HG03521 (cell line): Measurements from ENCODE around the gene DEPDC5.
"Not testable (repeated sequence)": the region's sequence is repeated elsewhere in the genome, so short reads cannot be mapped to it uniquely, and the experiment has no call there.

Experiments used
- ATAC-seq: cut with Tn5 transposase; IDR thresholded peaks from one replicate; pipeline ENCODE4 v1.9.1; 2021; ENCODE audit warnings: mild to moderate bottlenecking, moderate library complexity; ENCODE audit not compliant: unreplicated experiment

The DEPDC5 gene

GRCh38 chr22:31753634-31754501 lies at the start of gene DEPDC5:
TSS of gene DEPDC5 (plus strand) at chr22:31754019. CDS start at chr22:31754922, 903 bp downstream.
- ATAC-seq: peak; percentile 67

DNA sequence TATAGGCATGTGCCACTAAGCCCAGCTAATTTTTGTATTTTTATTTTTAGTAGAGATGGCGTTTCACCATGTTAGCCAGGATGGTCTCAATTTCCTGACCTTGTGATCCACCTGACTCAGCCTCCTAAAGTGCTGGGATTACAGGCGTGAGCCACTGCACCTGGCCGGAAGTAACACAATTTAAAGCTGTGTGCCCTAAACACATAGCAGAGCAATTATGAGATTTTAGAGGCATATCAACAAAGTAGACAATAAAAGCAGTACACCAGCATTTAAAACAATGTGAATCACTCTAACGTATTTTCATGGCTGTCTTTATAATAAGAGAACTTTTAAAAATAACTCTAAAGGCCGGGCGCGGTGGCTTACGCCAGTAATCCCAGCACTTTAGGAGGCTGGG lies 46.3 kb upstream of the DEPDC5 start:
- ATAC-seq: no peak

- not testable (repeated sequence) for ATAC-seq
These were observed 42.6 kb upstream of the DEPDC5 start for GRCh38 chr22:31711226-31711625.

DNA sequence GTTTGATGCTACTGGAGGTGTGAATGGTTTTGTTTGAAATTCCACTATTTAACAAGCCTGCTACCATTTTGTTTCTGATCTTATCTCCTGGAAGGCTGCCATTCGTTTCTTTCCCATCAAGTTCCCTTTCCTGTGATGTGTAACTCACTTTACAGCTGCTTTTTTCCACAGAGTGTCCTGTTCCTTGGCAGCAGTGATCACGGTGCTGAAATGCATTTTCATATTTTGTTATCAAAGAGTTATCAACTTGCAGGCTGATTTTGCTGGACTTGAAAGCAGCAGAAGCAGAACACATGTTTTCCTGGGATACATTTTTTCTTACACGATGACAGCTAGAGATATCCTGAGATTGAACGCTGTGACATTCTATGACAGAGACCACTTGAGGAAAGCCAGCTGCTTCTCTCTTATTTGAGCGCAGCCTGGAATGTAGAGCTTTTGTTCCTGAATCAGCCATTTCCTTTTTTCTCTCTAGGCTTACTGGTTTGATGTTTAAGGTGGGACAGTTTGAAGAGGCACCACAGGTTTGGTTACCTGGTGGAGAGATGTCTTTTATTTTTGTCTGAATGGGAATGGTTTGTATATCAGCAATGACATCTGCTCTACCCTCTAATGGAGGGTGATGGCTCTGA lies 38.6 kb upstream of the DEPDC5 start:
- ATAC-seq: no peak

GRCh38 chr22:31719850-31720471 lies 33.9 kb upstream of the DEPDC5 start:
- no peak for ATAC-seq

DNA sequence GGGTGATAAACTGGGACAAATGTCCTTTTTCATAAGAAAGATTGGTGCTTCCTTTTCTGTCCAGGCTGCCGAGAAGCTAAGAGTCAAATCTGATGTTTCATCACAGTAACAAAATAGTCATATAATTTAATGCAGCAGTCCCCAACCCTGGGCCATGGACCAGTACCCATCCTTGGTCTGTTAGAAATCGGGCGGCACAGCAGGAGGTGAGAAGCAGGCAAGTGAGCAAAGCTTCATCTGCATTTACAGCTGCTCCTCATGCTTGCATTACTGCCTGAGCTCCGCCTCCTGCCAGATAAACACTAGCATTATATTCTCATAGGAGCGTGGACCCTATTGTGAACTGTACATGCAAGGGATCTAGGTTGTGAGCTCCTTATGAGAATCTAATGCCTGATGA lies 30.1 kb upstream of the DEPDC5 start:
- ATAC-seq: no peak

- ATAC-seq: no peak
These were observed 27.1 kb upstream of the DEPDC5 start for GRCh38 chr22:31726692-31727091.

DNA sequence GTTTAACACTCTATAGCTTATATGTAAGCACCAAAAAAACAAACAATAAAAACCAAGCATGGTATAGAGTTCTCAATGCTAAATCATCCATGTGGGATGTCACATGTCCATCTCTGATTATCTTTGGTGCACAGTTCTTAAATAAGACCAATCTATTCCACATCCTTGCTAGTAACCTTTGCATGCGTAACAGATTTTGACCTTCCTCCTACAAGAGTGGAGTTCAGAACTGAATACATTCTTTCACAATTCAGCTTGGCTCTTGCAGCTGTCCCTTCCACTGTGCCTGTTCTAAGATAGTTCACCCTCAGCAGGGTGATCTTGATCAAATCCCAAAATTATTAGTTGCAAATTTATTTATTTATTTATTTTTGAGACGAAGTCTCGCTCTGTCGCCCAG lies 25.0 kb upstream of the DEPDC5 start:
- ATAC-seq: no peak

GRCh38 chr22:31730344-31730711 lies 23.5 kb upstream of the DEPDC5 start:
- ATAC-seq: no peak

DNA sequence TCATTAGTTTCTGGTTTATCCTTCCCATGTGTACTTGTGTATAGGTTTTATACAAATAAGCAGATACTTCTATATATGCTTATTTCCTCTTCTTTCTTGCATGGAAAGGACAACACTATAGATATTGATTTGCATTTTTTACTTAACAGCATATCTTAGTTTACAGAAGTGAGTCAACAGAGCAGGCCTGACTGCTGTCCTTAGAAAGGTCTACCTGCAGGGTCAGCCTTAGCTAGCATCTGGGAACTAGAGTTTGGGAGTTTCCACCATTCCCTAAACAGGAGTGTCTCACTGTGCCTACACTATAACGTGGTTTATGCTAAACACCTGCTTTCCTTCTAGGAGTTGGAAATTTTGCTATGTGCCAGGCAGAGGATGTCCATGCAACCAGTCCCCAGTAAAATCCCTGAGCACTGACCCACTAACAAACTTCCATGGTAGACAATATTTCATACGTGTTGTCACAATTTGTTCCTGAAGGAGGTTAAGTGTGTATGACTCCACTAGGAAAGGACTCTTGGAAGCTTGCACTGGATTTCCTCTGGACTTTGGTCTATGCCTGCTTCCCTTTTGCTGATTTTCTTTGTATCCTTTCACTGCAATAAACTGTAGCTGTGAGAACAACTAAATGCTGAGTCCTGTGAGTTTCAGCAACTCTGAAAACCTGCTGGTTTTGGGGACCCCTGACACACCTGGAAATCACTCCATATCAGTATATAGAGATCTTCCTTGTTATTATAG lies 21.6 kb upstream of the DEPDC5 start:
- no peak for ATAC-seq

DNA sequence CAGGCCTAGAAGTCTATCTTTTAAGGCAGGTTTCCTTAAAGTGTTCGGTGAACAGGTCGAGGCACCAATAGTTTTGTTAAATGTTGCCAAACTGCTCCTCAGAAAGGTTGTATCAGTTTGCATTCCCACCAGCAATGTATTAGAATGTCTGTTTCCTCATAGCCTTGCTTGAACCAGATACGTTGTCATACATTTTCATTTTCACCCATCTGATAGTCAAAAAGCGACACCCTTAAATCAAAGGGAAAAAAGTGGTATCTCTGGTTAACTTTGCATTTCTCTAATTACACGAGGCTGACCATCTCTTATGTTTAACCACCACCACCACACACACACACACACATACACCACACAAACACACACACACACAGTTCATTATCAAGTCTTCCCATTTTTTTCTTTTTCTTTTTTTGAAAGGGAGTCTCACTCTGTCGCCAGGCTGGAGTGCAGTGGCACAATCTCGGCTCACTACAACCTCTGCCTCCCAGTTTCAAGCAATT lies 20.2 kb upstream of the DEPDC5 start:
- no peak for ATAC-seq

GRCh38 chr22:31734512-31734911 lies 19.3 kb upstream of the DEPDC5 start:
- no peak for ATAC-seq

GRCh38 chr22:31736458-31736857 lies 17.4 kb upstream of the DEPDC5 start:
- ATAC-seq: no peak

DNA sequence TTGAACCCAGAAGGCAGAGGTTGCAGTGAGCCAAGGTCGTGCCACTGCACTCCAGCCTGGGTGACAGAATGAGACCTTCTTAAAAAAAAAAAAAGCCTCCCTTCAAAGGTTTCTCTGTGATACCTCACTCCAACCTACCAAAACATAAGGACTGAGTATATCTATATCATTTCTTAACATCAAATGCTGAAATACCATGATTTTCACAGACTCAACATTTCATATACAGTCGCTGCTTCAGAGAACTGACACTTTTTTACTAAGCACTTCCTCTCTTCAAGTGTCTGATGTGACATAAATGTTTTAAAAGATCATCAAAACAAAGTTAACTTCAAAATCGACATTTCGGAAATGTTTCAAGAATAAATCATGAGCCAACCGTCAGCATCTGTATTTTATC lies 15.9 kb upstream of the DEPDC5 start:
- ATAC-seq: no peak

GRCh38 chr22:31738566-31738965 lies 15.3 kb upstream of the DEPDC5 start:
- no peak for ATAC-seq

DNA sequence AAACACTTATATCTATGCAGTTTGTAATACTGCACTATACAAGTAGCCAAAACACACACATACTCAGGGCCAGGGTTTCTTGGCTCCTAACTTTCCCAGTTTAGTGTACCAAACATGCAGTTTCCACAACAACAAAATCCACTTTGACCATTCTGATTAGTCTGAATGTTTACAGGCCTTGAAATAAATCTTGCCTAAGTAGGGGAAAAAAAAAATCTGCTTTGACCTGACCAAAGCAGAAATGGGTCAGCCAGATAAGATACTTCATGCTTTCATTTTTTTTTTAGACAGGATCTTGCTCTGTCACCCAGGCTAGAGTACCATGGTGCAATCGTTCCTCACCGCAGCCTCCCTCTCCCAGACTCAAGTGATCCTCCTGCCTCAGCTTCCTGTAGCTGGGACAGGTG lies 14.0 kb upstream of the DEPDC5 start:
- ATAC-seq: no peak

DNA sequence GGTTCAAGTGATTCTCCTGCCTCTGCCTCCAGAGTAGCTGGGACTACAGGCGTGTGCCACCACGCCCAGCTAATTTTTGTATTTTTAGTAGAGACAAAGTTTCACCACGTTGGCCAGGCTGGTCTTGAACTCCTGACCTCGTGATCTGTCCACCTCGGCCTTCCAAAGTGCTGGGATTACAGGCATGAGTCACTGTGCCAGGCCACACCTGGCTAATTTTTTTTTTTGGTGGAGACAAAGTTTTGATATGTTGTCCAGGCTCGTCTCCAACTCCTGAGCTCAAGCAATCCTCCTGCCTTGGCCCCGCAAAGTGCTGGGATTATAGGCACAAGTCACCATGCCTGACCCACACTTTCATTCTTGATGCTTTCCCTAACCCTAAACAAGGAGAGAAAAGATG lies 13.5 kb upstream of the DEPDC5 start:
- not testable (repeated sequence) for ATAC-seq

GRCh38 chr22:31742115-31742514 lies 11.7 kb upstream of the DEPDC5 start:
- ATAC-seq: no peak

DNA sequence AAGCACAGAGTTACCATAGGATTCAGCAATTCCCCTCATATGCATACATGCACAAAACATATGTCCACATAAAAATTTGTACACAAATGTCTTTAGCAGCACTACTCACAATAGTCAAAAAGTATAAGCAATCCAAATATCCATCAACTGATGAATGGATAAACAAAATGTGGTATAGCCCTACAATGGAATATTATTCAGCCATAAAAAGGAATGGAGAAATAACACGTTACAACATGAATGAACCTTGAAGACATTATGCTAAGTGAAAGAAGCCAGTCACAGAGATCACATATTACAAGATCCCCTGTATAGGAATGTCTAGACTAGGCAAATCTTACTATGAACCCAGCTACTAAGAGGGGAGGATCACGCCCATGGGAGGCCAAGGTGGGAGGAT lies 11.1 kb upstream of the DEPDC5 start:
- ATAC-seq: no peak

DNA sequence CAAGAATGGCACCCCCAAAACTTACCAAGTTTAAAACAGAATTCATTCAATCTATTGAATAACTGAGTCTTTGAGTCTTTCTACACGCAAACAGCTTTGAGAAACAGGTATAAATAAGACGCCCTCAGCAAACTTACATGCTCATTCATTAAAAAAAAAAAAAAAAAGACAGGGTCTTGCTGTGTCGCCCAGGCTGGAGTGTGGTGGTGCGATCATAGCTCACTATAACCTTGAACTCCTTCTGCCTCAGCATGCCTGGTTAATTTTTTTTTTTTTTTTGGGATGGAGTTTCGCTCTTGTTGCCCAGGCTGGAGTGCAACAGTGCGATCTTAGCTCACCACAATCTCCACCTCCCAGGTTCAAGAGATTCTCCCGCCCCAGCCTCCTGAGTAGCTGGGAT lies 9.9 kb upstream of the DEPDC5 start:
- no peak for ATAC-seq

- no peak for ATAC-seq
These were observed 6.4 kb upstream of the DEPDC5 start for GRCh38 chr22:31747441-31747840.
